GM12892 (cell line): ENCODE data around the gene PHYKPL.

Source experiments
- DNase-seq: peaks from one replicate; pipeline ENCODE4 v3.0.0; 2011; ENCODE audit not compliant: insufficient read length
- FAIRE-seq: peaks from 2 replicates; lab custom pipeline; 2011; peaks lifted over from hg19 to GRCh38; lab: Jason Lieb, UNC
- POLR2A ChIP-seq: IDR thresholded peaks from 2 replicates; pipeline ENCODE4 v1.6.1; 2011; ENCODE audit warnings: low read depth, low read length, control low read depth
- POLR2AphosphoS5 ChIP-seq: IDR thresholded peaks from 2 replicates; pipeline ENCODE4 v1.6.1; 2011; ENCODE audit warnings: low read depth, low read length, control low read depth
- TAF1 ChIP-seq: IDR thresholded peaks from 2 replicates; pipeline ENCODE4 v1.6.1; 2011; ENCODE audit warnings: low read depth, mild to moderate bottlenecking, control low read depth, low read length, borderline replicate concordance

Gene PHYKPL

GRCh38 chr5:178227138-178227659 lies 5.4 kb downstream of the PHYKPL start:
- FAIRE-seq (no peak), DNase-seq (no peak)
- TF ChIP-seq POLR2AphosphoS5 (no peak), TAF1 (no peak), POLR2A (no peak)

GRCh38 chr5:178225174-178225573 lies 7.4 kb downstream of the PHYKPL start:
- DNase-seq, result no peak
- TF ChIP-seq POLR2A (no peak), TAF1 (no peak), POLR2AphosphoS5 (no peak)
- FAIRE-seq, result no peak

GRCh38 chr5:178224403-178224802 lies 8.2 kb downstream of the PHYKPL start:
- no peak for TF ChIP-seq TAF1
- no peak for TF ChIP-seq POLR2A
- no peak for DNase-seq
- FAIRE-seq, result no peak

GRCh38 chr5:178223828-178224335 lies 8.7 kb downstream of the PHYKPL start:
- FAIRE-seq (no peak), DNase-seq (no peak)
- TF ChIP-seq POLR2A (no peak), POLR2AphosphoS5 (no peak), TAF1 (no peak)

- no peak for DNase-seq
- FAIRE-seq, result no peak
- TF ChIP-seq TAF1, result no peak
- no peak for TF ChIP-seq POLR2AphosphoS5
- 0 out of 2 replicates have a peak, but pooled peaks have one; percentile 15 for TF ChIP-seq POLR2A
Observed at GRCh38 chr5:178223196-178223773, 9.3 kb downstream of the PHYKPL start.

GRCh38 chr5:178222292-178222691 lies 10.3 kb downstream of the PHYKPL start:
- FAIRE-seq (no peak), DNase-seq (no peak)
- no peak for TF ChIP-seq POLR2A
- TF ChIP-seq POLR2AphosphoS5, result no peak
- no peak for TF ChIP-seq TAF1

- FAIRE-seq, result no peak
- TF ChIP-seq POLR2A (no peak), POLR2AphosphoS5 (no peak), TAF1 (no peak)
- no peak for DNase-seq
Observed at GRCh38 chr5:178221853-178222252, 10.7 kb downstream of the PHYKPL start.

- DNase-seq, result no peak
- FAIRE-seq, result no peak
- TF ChIP-seq POLR2AphosphoS5 (peak; percentile 59; the same call in 1 of the 2 replicates), POLR2A (no peak)
Observed at GRCh38 chr5:178221282-178221681, 11.3 kb downstream of the PHYKPL start.

GRCh38 chr5:178218827-178219226 lies 13.8 kb downstream of the PHYKPL start:
- FAIRE-seq (no peak), DNase-seq (no peak)
- TF ChIP-seq POLR2A, result no peak

GRCh38 chr5:178218237-178218776 lies 14.3 kb downstream of the PHYKPL start:
- no peak for TF ChIP-seq TAF1
- no peak for TF ChIP-seq POLR2A
- 0 out of 2 replicates have a peak, but pooled peaks have one; percentile 25 for TF ChIP-seq POLR2AphosphoS5
- no peak for FAIRE-seq

GRCh38 chr5:178216779-178217178 lies 15.8 kb downstream of the PHYKPL start:
- FAIRE-seq (no peak), DNase-seq (no peak)
- TF ChIP-seq POLR2AphosphoS5, result no peak
- TF ChIP-seq POLR2A, result no peak
- TF ChIP-seq TAF1, result no peak

More at GRCh38 chr5:178218237-178218776, 14.3 kb downstream of the PHYKPL start:
- DNase-seq, result no peak

GRCh38 chr5:178216088-178216534 lies 16.5 kb downstream of the PHYKPL start:
- FAIRE-seq, result no peak
- no peak for DNase-seq
- no peak; the same call in 1 of the 2 replicates for TF ChIP-seq POLR2A
- no peak for TF ChIP-seq TAF1
- no peak; the same call in none of the 2 replicates for TF ChIP-seq POLR2AphosphoS5
